Measurements from ENCODE around the gene PDHA2. TPM values are rescaled to one million over a fixed set of nuclear protein-coding genes. Genes with fewer than 3 reads are reported as not detected.

PDHA2 gene
- not detected in 2 replicates for total RNA-seq (2021)
- Bru-seq, nascent RNA, result not detected
- BruChase-seq, experiment 1, labeled RNA remaining after a 2-hour chase, result not detected
- not detected for BruChase-seq, experiment 2, labeled RNA remaining after a 6-hour chase
- long read RNA-seq, result 0 reads

DNA sequence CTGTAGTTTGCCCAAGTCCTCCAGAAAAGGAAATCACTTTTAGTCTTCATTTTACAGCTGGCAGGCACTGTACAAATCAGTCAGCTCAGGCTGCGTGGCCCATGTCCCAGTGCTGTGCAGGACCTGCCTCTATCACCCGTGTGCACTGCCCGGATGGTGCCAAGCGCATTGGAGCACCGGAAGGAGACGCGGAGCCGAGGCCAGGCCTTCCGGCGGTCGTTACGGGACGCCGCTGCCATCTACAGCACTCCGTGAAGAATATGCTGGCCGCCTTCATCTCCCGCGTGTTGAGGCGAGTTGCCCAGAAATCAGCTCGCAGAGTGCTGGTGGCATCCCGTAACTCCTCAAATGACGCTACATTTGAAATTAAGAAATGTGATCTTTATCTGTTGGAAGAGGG, at the start of gene PDHA2:
Gene PDHA2, plus strand, starts transcription at position 203 of the 400 bp plus-strand sequence. Its CDS starts 58 bp downstream, at position 261.
- H3K27ac ChIP-seq, result no peak within 1 kb of the TSS
- no peaks in the 10 kb centered on the region for H3K27me3 ChIP-seq (ENCODE audit: insufficient read depth, low read depth)
- no peak within 1 kb of the TSS for H3K4me3 ChIP-seq
- no peaks in the 10 kb centered on the region for H4K20me1 ChIP-seq (ENCODE audit: insufficient read depth)
- H3K9me3 ChIP-seq (ENCODE audit: insufficient read depth, low read depth), result no peaks in the 10 kb centered on the region
- H3K4me2 ChIP-seq, result no peak within 1 kb of the TSS
- H3K36me3 ChIP-seq (ENCODE audit: low read depth), result no peaks in the 10 kb centered on the region
- TF ChIP-seq CTCF (conservative IDR thresholded peaks at IDR 0.05) (no peak), EZH2 (IDR thresholded peaks at IDR 0.05; ENCODE audit: low read depth) (no peak)
- no TSS peak for BruUV-seq (replicated peaks)
- no peak for DNase-seq
- ChIA-PET CTCF (no interaction called here), POLR2A (ENCODE audit: unreplicated experiment) (no interaction called here)
- no peaks in the 10 kb centered on the region for H3K79me2 ChIP-seq (ENCODE audit: low read depth)
- no peaks in the 10 kb centered on the region for H3K4me1 ChIP-seq (replicated peaks; ENCODE audit: insufficient read depth)
- no peak within 1 kb of the TSS for H2AFZ ChIP-seq
- intact Hi-C loops (cut with micrococcal nuclease; ENCODE audit: unreplicated experiment), result no loop called here
- H3F3A ChIP-seq (ENCODE audit: insufficient read depth, low read depth), result no peaks in the 10 kb centered on the region
- no peaks in the 10 kb centered on the region for H3K9me2 ChIP-seq (ENCODE audit: insufficient read depth)

DNA sequence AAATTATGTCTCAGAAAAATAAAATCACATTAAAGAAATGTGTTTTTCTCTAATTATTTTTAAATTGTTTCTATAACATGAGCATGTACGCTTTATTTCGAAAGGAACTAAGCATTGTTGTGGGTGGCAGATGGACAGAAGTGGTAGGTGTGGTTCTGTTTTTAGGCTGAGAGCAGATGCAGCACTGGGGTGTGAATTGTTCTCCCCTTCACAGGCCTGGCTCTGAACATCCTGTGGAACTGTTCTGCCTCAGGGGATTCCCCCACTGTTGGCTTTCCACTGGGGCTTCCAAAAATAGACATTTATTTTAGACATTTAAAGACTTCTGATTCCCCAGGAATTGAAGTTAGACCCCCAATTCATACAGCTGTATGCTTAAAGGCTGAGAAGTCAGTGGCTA, 41.9 kb upstream of the PDHA2 start:
- no peaks in the 10 kb centered on the region for H3K27me3 ChIP-seq (ENCODE audit: insufficient read depth, low read depth)
- H3F3A ChIP-seq (ENCODE audit: insufficient read depth, low read depth), result no peaks in the 10 kb centered on the region
- H3K4me3 ChIP-seq, result no peak overlapping the region
- ChIA-PET CTCF (no interaction called here), POLR2A (ENCODE audit: unreplicated experiment) (no interaction called here)
- BruUV-seq (replicated peaks), result no TSS peak
- no peaks in the 10 kb centered on the region for H3K4me1 ChIP-seq (replicated peaks; ENCODE audit: insufficient read depth)
- no peaks in the 10 kb centered on the region for H3K9me3 ChIP-seq (ENCODE audit: insufficient read depth, low read depth)
- H3K36me3 ChIP-seq (ENCODE audit: low read depth), result no peaks in the 10 kb centered on the region
- H3K27ac ChIP-seq, result no peak overlapping the region
- TF ChIP-seq CTCF (conservative IDR thresholded peaks at IDR 0.05), result no peak
- TF ChIP-seq EZH2 (IDR thresholded peaks at IDR 0.05; ENCODE audit: low read depth), result no peak
- DNase-seq, result no peak
- H2AFZ ChIP-seq, result no peak overlapping the region
- intact Hi-C loops (cut with micrococcal nuclease; ENCODE audit: unreplicated experiment), result no loop called here
- no peaks in the 10 kb centered on the region for H4K20me1 ChIP-seq (ENCODE audit: insufficient read depth)
- H3K79me2 ChIP-seq (ENCODE audit: low read depth), result no peaks in the 10 kb centered on the region
- H3K9me2 ChIP-seq (ENCODE audit: insufficient read depth), result no peaks in the 10 kb centered on the region
- H3K4me2 ChIP-seq, result no peak overlapping the region

- Histone ChIP-seq H4K20me1 (ENCODE audit: insufficient read depth) (no peaks in the 10 kb centered on the region), H2AFZ (no peak overlapping the region), H3F3A (ENCODE audit: insufficient read depth, low read depth) (no peaks in the 10 kb centered on the region), H3K27me3 (ENCODE audit: insufficient read depth, low read depth) (no peaks in the 10 kb centered on the region), H3K36me3 (ENCODE audit: low read depth) (no peaks in the 10 kb centered on the region), H3K79me2 (ENCODE audit: low read depth) (no peaks in the 10 kb centered on the region), H3K9me2 (ENCODE audit: insufficient read depth) (no peaks in the 10 kb centered on the region), H3K27ac (no peak overlapping the region), H3K4me3 (no peak overlapping the region), H3K9me3 (ENCODE audit: insufficient read depth, low read depth) (no peaks in the 10 kb centered on the region), H3K4me2 (no peak overlapping the region), H3K4me1 (replicated peaks; ENCODE audit: insufficient read depth) (no peaks in the 10 kb centered on the region)
- ChIA-PET POLR2A (ENCODE audit: unreplicated experiment) (no interaction called here), CTCF (no interaction called here)
- TF ChIP-seq CTCF (conservative IDR thresholded peaks at IDR 0.05) (no peak), EZH2 (IDR thresholded peaks at IDR 0.05; ENCODE audit: low read depth) (no peak)
- no peak for DNase-seq
- intact Hi-C loops (cut with micrococcal nuclease; ENCODE audit: unreplicated experiment), result no loop called here
- BruUV-seq (replicated peaks), result no TSS peak
Measured at GRCh38 chr4:95798727-95799126, 41.2 kb upstream of the PDHA2 start.

Measured in PC-9 (cell line).